ENCODE results near the gene BRAP. TPM values are rescaled to one million over a fixed set of nuclear protein-coding genes. Genes with fewer than 3 reads are reported as not detected.

BRAP gene
- total and polyA plus RNA-seq, 10 of the 15 experiments (the other 5 are each of a cell fraction or from before 2014, with no cell fraction given), result 2.3 to 28.2 (median 17.8) TPM

- H3K4me3 ChIP-seq, result no peak overlapping the region
- no peaks in the 10 kb centered on the region for H4K20me1 ChIP-seq (ENCODE audit: control insufficient read depth, insufficient read depth)
- H3K9me3 ChIP-seq (replicated peaks; ENCODE audit: control insufficient read depth, insufficient read depth, low read length), result no peaks in the 10 kb centered on the region
- no peak overlapping the region for H3K27ac ChIP-seq (ENCODE audit: control insufficient read depth, insufficient read depth)
- no TSS peak for BruUV-seq (replicated peaks)
- 90% methylated on average over 5 of the region's 5 CpGs for WGBS (ENCODE audit: insufficient coverage, insufficient replicate concordance, low lambda C conversion rate, missing lambda C conversion rate)
- no peak overlapping the region for H3K9ac ChIP-seq (ENCODE audit: control insufficient read depth, insufficient read depth, low read length)
- no peaks in the 10 kb centered on the region for H3K4me1 ChIP-seq (ENCODE audit: control insufficient read depth, insufficient read depth, low read length)
- DNase-seq (ENCODE audit: low read depth, low spot score) (no peak), ATAC-seq (no peak), FAIRE-seq (no peak)
- in situ Hi-C loops (cut with MboI), result no loop called here
- no peaks in the 10 kb centered on the region for H3K27me3 ChIP-seq (replicated peaks in 1 of 2; ENCODE audit: control insufficient read depth in 2 of 2, insufficient read depth in 2 of 2, low read length in 1 of 2)
- CTCF ChIA-PET, result interaction anchor here (3.7 kb wide), 1 partner anchor 8 kb away, joined by 19 read pairs; the partner anchor contains the start of genes ACAD10 and BRAP
- no peak overlapping the region for H3K4me2 ChIP-seq (ENCODE audit: control insufficient read depth, insufficient read depth)
- RAD21 ChIA-PET (ENCODE audit: unreplicated experiment), result no interaction called here
- SMC1A ChIA-PET (ENCODE audit: uncharacterized antibody, unreplicated experiment), result no interaction called here
- POLR2A ChIA-PET, result no interaction called here
- no peak overlapping the region for H2AFZ ChIP-seq (ENCODE audit: control insufficient read depth, low read depth, low read length)
- intact Hi-C loops (cut with micrococcal nuclease; ENCODE audit: unreplicated experiment), result loop anchor here (10.0 kb wide), 2 partner anchors 132 to 342 kb away; no protein-coding TSS in a partner anchor
- H3K79me2 ChIP-seq (ENCODE audit: control insufficient read depth, insufficient read depth, low read length), result no peaks in the 10 kb centered on the region
- H3K36me3 ChIP-seq (ENCODE audit: control insufficient read depth in 2 of 2, insufficient read depth in 2 of 2, low read length in 1 of 2), result peaks cover 5 to 39% of the 10 kb centered on the region in 2 experiments
- TF ChIP-seq DPF2 (IDR thresholded peaks at IDR 0.05), result no peak
- no peak for TF ChIP-seq WRNIP1 (IDR thresholded peaks at IDR 0.05; ENCODE audit: borderline replicate concordance, low read depth, low read length)
- no peak for TF ChIP-seq ELK1 (IDR thresholded peaks at IDR 0.05; ENCODE audit: low read depth, low read length)
- TF ChIP-seq NR2F1 (conservative IDR thresholded peaks at IDR 0.05), result no peak
- TF ChIP-seq, protein P1, sequence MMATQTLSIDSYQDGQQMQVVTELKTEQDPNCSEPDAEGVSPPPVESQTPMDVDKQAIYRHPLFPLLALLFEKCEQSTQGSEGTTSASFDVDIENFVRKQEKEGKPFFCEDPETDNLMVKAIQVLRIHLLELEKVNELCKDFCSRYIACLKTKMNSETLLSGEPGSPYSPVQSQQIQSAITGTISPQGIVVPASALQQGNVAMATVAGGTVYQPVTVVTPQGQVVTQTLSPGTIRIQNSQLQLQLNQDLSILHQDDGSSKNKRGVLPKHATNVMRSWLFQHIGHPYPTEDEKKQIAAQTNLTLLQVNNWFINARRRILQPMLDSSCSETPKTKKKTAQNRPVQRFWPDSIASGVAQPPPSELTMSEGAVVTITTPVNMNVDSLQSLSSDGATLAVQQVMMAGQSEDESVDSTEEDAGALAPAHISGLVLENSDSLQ (IDR thresholded peaks at IDR 0.05), result no peak
- TF ChIP-seq TCF12 (IDR thresholded peaks at IDR 0.05; ENCODE audit: low read depth, low read length), result no peak
- no peak for TF ChIP-seq MTA3 (IDR thresholded peaks at IDR 0.05; ENCODE audit: borderline replicate concordance, low read length)
- TF ChIP-seq CBX5 (IDR thresholded peaks at IDR 0.05; ENCODE audit: low read depth), result no peak
- TF ChIP-seq ZSCAN29 (IDR thresholded peaks at IDR 0.05), result no peak
- no peak for TF ChIP-seq CHD2 (IDR thresholded peaks at IDR 0.05; ENCODE audit: borderline replicate concordance, low read depth, low read length)
- TF ChIP-seq EGR1 (IDR thresholded peaks at IDR 0.05; ENCODE audit: borderline replicate concordance in 1 of 2, low read depth in 2 of 2, low read length in 2 of 2), result no peak
- no peak for TF ChIP-seq TCF3 (IDR thresholded peaks at IDR 0.05; ENCODE audit: borderline replicate concordance, insufficient read depth, low read depth, low read length)
- TF ChIP-seq E2F4 (IDR thresholded peaks at IDR 0.05; ENCODE audit: low read depth, low read length), result no peak
- TF ChIP-seq TCF7 (IDR thresholded peaks at IDR 0.05; ENCODE audit: borderline replicate concordance), result no peak
Observed at GRCh38 chr12:111677186-111677585, 8.6 kb downstream of the BRAP start.

Measured in GM12878 (cell line).